ENCODE measurements around the gene GNG7.

The GNG7 gene

GRCh38 chr19:2650515-2650914 lies 52.0 kb downstream of the GNG7 start:
- H3K79me2 ChIP-seq (ENCODE audit: insufficient read depth, low read length): no peaks in the 10 kb centered on the region
- no peaks in the 10 kb centered on the region for H3K9me2 ChIP-seq (replicated peaks; ENCODE audit: low read depth, low read length)
- no peaks in the 10 kb centered on the region for H3K36me3 ChIP-seq (ENCODE audit: insufficient read depth, low read length)
- no peaks in the 10 kb centered on the region for H3K27me3 ChIP-seq (ENCODE audit: insufficient read depth, low read length, poor library complexity, severe bottlenecking)
- H3F3A ChIP-seq (ENCODE audit: low read depth): no peaks in the 10 kb centered on the region
- no peaks in the 10 kb centered on the region for H4K20me1 ChIP-seq (ENCODE audit: insufficient read depth, low read length, poor library complexity, severe bottlenecking)
- no peaks in the 10 kb centered on the region for H3K4me1 ChIP-seq (ENCODE audit: insufficient read depth, low read length, poor library complexity, severe bottlenecking)
- no peak overlapping the region for H3K9ac ChIP-seq (ENCODE audit: low read depth, low read length, poor library complexity, severe bottlenecking)
- H2AFZ ChIP-seq (ENCODE audit: low read length): no peak overlapping the region
- TF ChIP-seq CTCF (conservative IDR thresholded peaks at IDR 0.05; ENCODE audit: low read length): no peak
- no peaks in the 10 kb centered on the region for H3K9me3 ChIP-seq (ENCODE audit: insufficient read depth, low read depth, low read length)
- no peak overlapping the region for H3K4me2 ChIP-seq (ENCODE audit: low read depth, low read length, poor library complexity, severe bottlenecking)
- H3K4me3 ChIP-seq (ENCODE audit: low read length, poor library complexity, severe bottlenecking): no peak overlapping the region

DNA sequence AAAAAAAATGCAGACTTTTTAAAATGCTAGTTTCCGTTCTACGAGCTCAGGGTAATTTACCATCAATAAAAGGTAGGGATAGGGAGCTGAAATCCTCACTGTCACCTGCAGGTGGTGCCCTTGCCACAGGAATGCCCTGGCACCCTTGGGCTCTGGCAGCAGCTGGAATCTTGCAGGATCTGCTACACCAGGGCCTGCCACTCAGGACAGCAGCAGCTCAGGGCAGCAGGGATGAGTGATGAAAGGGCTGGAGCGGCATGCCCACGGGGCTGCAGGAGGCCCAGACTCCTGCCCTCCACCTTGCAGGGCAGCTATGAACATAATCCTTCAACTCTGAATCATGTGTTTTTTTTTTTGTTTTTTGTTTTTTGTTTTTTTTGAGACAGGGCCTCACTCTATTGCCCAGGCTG lies 54.0 kb downstream of the GNG7 start:
- H4K20me1 ChIP-seq (ENCODE audit: insufficient read depth, low read length, poor library complexity, severe bottlenecking): no peaks in the 10 kb centered on the region
- TF ChIP-seq EZH2phosphoT487 (IDR thresholded peaks at IDR 0.05; ENCODE audit: borderline replicate concordance) (no peak), CTCF (conservative IDR thresholded peaks at IDR 0.05; ENCODE audit: low read length) (peak; percentile 93)
- H2AFZ ChIP-seq (ENCODE audit: low read length): no peak overlapping the region
- no peaks in the 10 kb centered on the region for H3K79me2 ChIP-seq (ENCODE audit: insufficient read depth, low read length)
- no peaks in the 10 kb centered on the region for H3K9me3 ChIP-seq (ENCODE audit: insufficient read depth, low read depth, low read length)
- no peaks in the 10 kb centered on the region for H3K27me3 ChIP-seq (ENCODE audit: insufficient read depth, low read length, poor library complexity, severe bottlenecking)
- H3K36me3 ChIP-seq (ENCODE audit: insufficient read depth, low read length): no peaks in the 10 kb centered on the region
- H3F3A ChIP-seq (ENCODE audit: low read depth): no peaks in the 10 kb centered on the region
- no peak overlapping the region for H3K4me3 ChIP-seq (ENCODE audit: low read length, poor library complexity, severe bottlenecking)
- H3K4me1 ChIP-seq (ENCODE audit: insufficient read depth, low read length, poor library complexity, severe bottlenecking): no peaks in the 10 kb centered on the region
- no peak overlapping the region for H3K9ac ChIP-seq (ENCODE audit: low read depth, low read length, poor library complexity, severe bottlenecking)
- H3K4me2 ChIP-seq (ENCODE audit: low read depth, low read length, poor library complexity, severe bottlenecking): no peak overlapping the region
- H3K9me2 ChIP-seq (replicated peaks; ENCODE audit: low read depth, low read length): no peaks in the 10 kb centered on the region

DNA sequence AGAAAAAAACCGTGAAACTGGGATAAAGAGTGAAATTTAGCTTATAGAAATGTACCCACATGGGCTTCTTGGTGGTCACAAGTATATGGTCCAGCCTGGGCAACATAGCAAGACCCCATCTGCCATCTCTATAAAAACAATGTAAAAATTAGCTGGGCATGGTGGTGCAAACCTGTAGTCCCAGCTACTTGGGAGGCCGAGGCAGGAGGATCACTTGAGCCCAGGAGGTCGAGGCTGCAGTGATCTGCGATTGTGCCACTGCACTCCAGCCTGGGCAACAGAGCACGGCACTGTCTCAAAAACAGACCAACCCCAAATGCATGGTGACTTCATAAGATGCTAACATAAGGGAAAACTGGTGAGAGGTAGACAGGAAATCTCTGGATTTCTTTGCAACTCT lies 54.4 kb downstream of the GNG7 start:
- no peaks in the 10 kb centered on the region for H3K79me2 ChIP-seq (ENCODE audit: insufficient read depth, low read length)
- no peak overlapping the region for H2AFZ ChIP-seq (ENCODE audit: low read length)
- H3K4me3 ChIP-seq (ENCODE audit: low read length, poor library complexity, severe bottlenecking): no peak overlapping the region
- H4K20me1 ChIP-seq (ENCODE audit: insufficient read depth, low read length, poor library complexity, severe bottlenecking): no peaks in the 10 kb centered on the region
- H3K9me2 ChIP-seq (replicated peaks; ENCODE audit: low read depth, low read length): no peaks in the 10 kb centered on the region
- H3K4me1 ChIP-seq (ENCODE audit: insufficient read depth, low read length, poor library complexity, severe bottlenecking): no peaks in the 10 kb centered on the region
- no peaks in the 10 kb centered on the region for H3K36me3 ChIP-seq (ENCODE audit: insufficient read depth, low read length)
- no peak overlapping the region for H3K9ac ChIP-seq (ENCODE audit: low read depth, low read length, poor library complexity, severe bottlenecking)
- H3K27me3 ChIP-seq (ENCODE audit: insufficient read depth, low read length, poor library complexity, severe bottlenecking): no peaks in the 10 kb centered on the region
- no peak overlapping the region for H3K4me2 ChIP-seq (ENCODE audit: low read depth, low read length, poor library complexity, severe bottlenecking)
- TF ChIP-seq CTCF (conservative IDR thresholded peaks at IDR 0.05; ENCODE audit: low read length) (no peak), EZH2phosphoT487 (IDR thresholded peaks at IDR 0.05; ENCODE audit: borderline replicate concordance) (no peak)
- H3K9me3 ChIP-seq (ENCODE audit: insufficient read depth, low read depth, low read length): no peaks in the 10 kb centered on the region
- no peaks in the 10 kb centered on the region for H3F3A ChIP-seq (ENCODE audit: low read depth)
